DOHH2 (cell line): ENCODE data around the gene CSNK1A1.

Experiments
- H3F3A ChIP-seq: fragments of 200-600 bp; sonication (generic), shearing (Covaris generic); 2 replicates; pipeline ENCODE4 v1.6.0; 2016; ENCODE audit warnings: antibody characterized with exemption, mild to moderate bottlenecking; ENCODE audit not compliant: control insufficient read depth, insufficient read depth
- H3K27ac ChIP-seq: fragments of 200-600 bp; sonication (generic); 2 replicates; pipeline ENCODE4 v1.5.1; 2014; ENCODE audit warnings: low read depth, mild to moderate bottlenecking, low read length, moderate library complexity
- H3K27me3 ChIP-seq: fragments of 200-600 bp; sonication (generic); 2 replicates; pipeline ENCODE4 v1.6.1; 2014; ENCODE audit warnings: mild to moderate bottlenecking, low read length, mixed read lengths; ENCODE audit not compliant: control insufficient read depth
- H3K36me3 ChIP-seq: fragments of 200-600 bp; sonication (generic); 2 replicates; pipeline ENCODE4 v1.6.1; 2014; ENCODE audit warnings: mild to moderate bottlenecking, low read length, moderate library complexity, mixed read lengths; ENCODE audit not compliant: control insufficient read depth
- H3K4me1 ChIP-seq: fragments of 200-600 bp; sonication (generic); 2 replicates; pipeline ENCODE4 v1.6.1; 2014; ENCODE audit warnings: mild to moderate bottlenecking, low read length, mixed read lengths; ENCODE audit not compliant: control insufficient read depth
- H3K4me2 ChIP-seq: fragments of 200-600 bp; sonication (generic); 2 replicates; pipeline ENCODE4 v1.6.0; 2014; ENCODE audit warnings: mild to moderate bottlenecking, low read length, moderate library complexity
- H3K4me3 ChIP-seq: fragments of 200-600 bp; sonication (generic); 2 replicates; pipeline ENCODE4 v1.5.1; 2014; ENCODE audit warnings: mild to moderate bottlenecking, low read length, mixed read lengths
- H3K79me2 ChIP-seq: fragments of 200-600 bp; sonication (generic); 2 replicates; pipeline ENCODE4 v1.6.1; 2014; ENCODE audit warnings: mild to moderate bottlenecking, low read length, mixed read lengths; ENCODE audit not compliant: control insufficient read depth
- H3K9me2 ChIP-seq: fragments of 200-600 bp; sonication (generic); replicated peaks from 2 replicates; pipeline ENCODE4 v1.6.1; 2014; ENCODE audit warnings: mild to moderate bottlenecking, low read length, mixed read lengths; ENCODE audit not compliant: control insufficient read depth
- H3K9me3 ChIP-seq: fragments of 200-600 bp; sonication (generic); 2 replicates; pipeline ENCODE4 v1.6.1; 2014; ENCODE audit warnings: antibody characterized with exemption, low read length, mixed read lengths; ENCODE audit not compliant: control insufficient read depth, insufficient read depth
- H4K20me1 ChIP-seq: fragments of 200-600 bp; sonication (generic); 2 replicates; pipeline ENCODE4 v1.6.0; 2014; ENCODE audit warnings: low read depth, mild to moderate bottlenecking, antibody characterized with exemption, low read length, moderate library complexity; ENCODE audit not compliant: control insufficient read depth, insufficient read depth
- CTCF ChIP-seq: fragments of 200-600 bp; sonication (generic); IDR thresholded peaks from one replicate; pipeline ENCODE4 v1.5.1; 2014; ENCODE audit warnings: antibody characterized with exemption, mild to moderate bottlenecking, low read depth, low read length; ENCODE audit not compliant: poor library complexity, severe bottlenecking
- EZH2phosphoT487 ChIP-seq: fragments of 200-600 bp; sonication (generic); IDR thresholded peaks from 2 replicates; pipeline ENCODE4 v1.6.1; 2017; ENCODE audit warnings: borderline replicate concordance, mild to moderate bottlenecking, antibody characterized with exemption, low read length, moderate library complexity, mixed read lengths

Gene CSNK1A1

GRCh38 chr5:149478761-149479160 is 72.5 kb downstream of the CSNK1A1 start:
- no peak overlapping the region for H3K27ac ChIP-seq
- H3K27me3 ChIP-seq = no peaks in the 10 kb centered on the region
- H3K36me3 ChIP-seq = no peaks in the 10 kb centered on the region
- H3K4me1 ChIP-seq = no peaks in the 10 kb centered on the region
- no peaks in the 10 kb centered on the region for H4K20me1 ChIP-seq
- no peaks in the 10 kb centered on the region for H3F3A ChIP-seq
- no peaks in the 10 kb centered on the region for H3K9me3 ChIP-seq
- no peak overlapping the region for H3K4me2 ChIP-seq
- H3K9me2 ChIP-seq = no peaks in the 10 kb centered on the region
- H3K4me3 ChIP-seq = no peak overlapping the region
- H3K79me2 ChIP-seq = no peaks in the 10 kb centered on the region
- no peak for TF ChIP-seq EZH2phosphoT487
- no peak for TF ChIP-seq CTCF

DNA sequence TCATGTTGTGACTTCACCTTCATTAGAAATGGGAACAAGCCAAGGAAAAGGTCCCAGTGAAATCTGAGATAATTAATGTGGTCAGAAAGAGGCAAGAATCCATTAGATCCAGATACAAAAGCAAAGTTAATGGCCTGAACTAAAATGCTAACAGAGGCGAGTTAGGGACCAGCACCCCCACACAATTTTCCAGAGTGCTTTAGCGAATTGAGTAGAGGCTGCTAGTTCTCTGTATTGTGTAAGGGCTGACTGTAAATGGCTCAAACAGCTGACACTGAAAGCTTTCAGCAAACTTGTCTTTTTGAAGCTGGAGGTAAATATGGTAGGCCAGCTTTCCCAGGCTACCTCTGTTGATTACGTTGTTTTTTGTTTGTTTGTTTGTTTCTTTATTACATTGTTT is 75.5 kb downstream of the CSNK1A1 start:
- Histone ChIP-seq H3K27me3 (no peaks in the 10 kb centered on the region), H3K36me3 (no peaks in the 10 kb centered on the region), H3K79me2 (no peaks in the 10 kb centered on the region), H3K4me2 (no peak overlapping the region), H3K4me1 (no peaks in the 10 kb centered on the region), H3F3A (no peaks in the 10 kb centered on the region), H4K20me1 (no peaks in the 10 kb centered on the region), H3K27ac (no peak overlapping the region), H3K9me2 (no peaks in the 10 kb centered on the region), H3K4me3 (no peak overlapping the region), H3K9me3 (no peaks in the 10 kb centered on the region)
- no peak for TF ChIP-seq EZH2phosphoT487

DNA sequence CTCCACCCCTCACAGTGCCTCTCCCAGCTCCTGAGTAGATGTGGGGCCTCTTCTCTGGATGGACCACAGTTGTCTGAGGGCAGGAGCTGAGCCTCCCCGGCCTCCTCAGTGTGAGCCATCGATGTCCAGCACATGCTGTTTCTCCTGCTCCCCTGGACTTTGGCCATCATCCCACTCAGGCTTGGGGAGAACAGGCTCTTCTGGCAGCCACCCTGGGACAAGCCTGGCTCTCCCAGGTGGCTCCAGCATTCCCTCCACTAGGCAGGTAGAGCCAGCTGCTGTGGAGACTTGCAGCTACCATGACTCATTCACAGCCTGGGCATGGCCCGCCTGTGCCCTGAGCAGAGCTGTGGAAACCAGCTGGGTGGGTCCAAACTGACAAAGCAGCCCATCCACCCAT is 77.0 kb downstream of the CSNK1A1 start:
- no peak overlapping the region for H3K27ac ChIP-seq
- H3K4me1 ChIP-seq = no peaks in the 10 kb centered on the region
- H3K4me2 ChIP-seq = no peak overlapping the region
- H3F3A ChIP-seq = no peaks in the 10 kb centered on the region
- no peaks in the 10 kb centered on the region for H4K20me1 ChIP-seq
- no peak overlapping the region for H3K4me3 ChIP-seq
- H3K27me3 ChIP-seq = no peaks in the 10 kb centered on the region
- H3K36me3 ChIP-seq = no peaks in the 10 kb centered on the region
- H3K9me2 ChIP-seq = no peaks in the 10 kb centered on the region
- no peak for TF ChIP-seq CTCF
- no peak for TF ChIP-seq EZH2phosphoT487
- H3K9me3 ChIP-seq = no peaks in the 10 kb centered on the region
- H3K79me2 ChIP-seq = no peaks in the 10 kb centered on the region

GRCh38 chr5:149473441-149473840 is 77.8 kb downstream of the CSNK1A1 start:
- Histone ChIP-seq H3K9me3 (no peaks in the 10 kb centered on the region), H4K20me1 (no peaks in the 10 kb centered on the region), H3K36me3 (no peaks in the 10 kb centered on the region), H3K9me2 (no peaks in the 10 kb centered on the region), H3K4me2 (no peak overlapping the region), H3K27me3 (no peaks in the 10 kb centered on the region), H3K27ac (no peak overlapping the region), H3K79me2 (no peaks in the 10 kb centered on the region), H3K4me3 (no peak overlapping the region), H3K4me1 (no peaks in the 10 kb centered on the region), H3F3A (no peaks in the 10 kb centered on the region)
- TF ChIP-seq EZH2phosphoT487 (no peak), CTCF (no peak)
